HG02970 (cell line): Measurements from ENCODE around the gene ANO9.
"Not testable (repeated sequence)": the region's sequence is repeated elsewhere in the genome, so short reads cannot be mapped to it uniquely, and the experiment has no call there.

Experiments used
- ATAC-seq: cut with Tn5 transposase; IDR thresholded peaks from one replicate; pipeline ENCODE4 v1.9.1; 2021; ENCODE audit warnings: mild to moderate bottlenecking, moderate library complexity, moderate number of reproducible peaks; ENCODE audit not compliant: unreplicated experiment, low FRiP score

The ANO9 gene

DNA sequence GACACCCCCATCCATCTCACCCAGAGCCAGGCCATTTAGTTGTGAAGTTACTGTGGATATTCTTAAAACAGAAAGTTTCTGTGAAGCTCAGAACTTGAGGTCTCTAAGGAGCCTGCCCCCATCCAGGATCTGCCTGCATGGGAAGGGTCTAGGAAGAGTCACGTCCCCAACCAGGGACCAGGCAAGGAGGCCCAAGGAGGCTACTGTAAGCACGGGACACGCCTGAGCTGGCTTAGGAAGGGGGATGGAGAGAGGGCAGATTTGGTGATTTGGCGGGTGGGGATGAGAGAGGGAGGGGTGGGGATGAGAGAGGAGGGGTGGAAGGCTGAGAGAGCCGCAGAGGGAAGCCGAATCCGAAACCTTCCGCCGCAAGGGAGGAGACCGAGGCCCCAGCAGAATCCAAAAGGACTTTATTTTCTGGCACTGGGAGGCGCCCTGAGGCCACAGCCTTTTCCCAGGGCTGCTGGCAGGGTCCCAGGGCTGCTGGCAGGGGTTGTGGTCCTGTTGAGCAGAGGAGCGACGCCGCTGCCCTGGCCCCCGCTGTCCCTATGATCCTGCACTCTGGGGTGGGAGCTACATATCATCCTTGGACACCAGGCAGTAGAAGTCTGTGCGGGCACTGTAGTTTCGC, 36.4 kb downstream of the ANO9 start:
- no peak for ATAC-seq

DNA sequence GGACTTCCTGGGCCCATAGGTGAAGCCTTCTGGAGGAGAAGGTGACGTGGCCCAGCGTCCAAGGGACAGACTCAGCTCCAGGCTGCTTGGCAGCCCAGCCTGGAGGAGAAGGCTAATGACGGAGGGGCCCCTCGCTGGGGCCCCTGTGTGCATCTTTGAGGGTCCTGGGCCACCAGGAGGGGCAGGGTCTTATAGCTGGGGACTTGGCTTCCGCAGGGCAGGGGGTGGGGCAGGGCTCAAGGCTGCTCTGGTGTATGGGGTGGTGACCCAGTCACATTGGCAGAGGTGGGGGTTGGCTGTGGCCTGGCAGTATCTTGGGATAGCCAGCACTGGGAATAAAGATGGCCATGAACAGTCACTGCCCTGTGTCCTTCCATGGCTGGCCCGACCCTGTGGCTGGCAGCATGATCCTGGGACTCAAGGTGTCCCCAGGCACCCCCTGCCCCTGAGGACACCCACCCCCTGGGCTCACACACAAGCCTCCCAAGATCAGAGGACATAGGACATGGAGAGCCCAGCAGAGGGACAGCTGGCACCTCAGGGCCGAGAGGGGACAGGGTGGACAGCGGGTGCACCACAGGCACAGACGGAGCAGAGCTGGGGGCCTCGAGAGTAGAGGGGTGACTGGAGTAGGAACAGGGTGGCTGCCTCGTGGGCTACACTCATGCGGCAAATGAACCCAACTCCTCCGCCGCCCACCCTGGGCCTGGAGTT, 37.1 kb downstream of the ANO9 start:
- ATAC-seq, result no peak

DNA sequence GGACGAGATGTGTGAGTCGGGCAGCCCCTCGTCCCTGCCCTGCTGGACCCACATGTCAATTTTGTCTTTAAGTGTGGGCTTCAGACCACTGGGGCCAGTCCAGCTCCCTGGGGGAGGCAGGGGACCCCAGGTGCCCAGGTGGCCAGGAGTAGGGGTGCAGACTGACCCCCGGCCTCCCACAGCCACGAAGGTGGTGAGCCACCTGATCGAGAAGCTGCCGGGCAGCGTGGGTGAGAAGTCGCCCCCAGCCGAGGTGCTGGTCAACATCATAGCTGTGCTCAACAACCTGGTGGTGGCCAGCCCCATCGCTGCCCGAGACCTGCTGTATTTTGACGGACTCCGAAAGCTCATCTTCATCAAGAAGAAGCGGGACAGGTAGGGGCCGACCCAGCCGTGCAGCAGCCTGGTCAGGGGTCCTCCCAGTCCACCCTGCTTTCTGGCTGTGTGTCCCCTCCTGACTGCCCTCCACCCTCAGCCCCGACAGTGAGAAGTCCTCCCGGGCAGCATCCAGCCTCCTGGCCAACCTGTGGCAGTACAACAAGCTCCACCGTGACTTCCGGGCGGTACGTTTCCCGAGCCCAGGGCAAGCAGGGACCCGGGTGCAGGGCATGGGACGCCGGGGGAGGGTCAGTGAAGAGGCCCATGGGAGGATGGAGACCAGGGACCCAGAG, 37.9 kb downstream of the ANO9 start:
- no peak for ATAC-seq

DNA sequence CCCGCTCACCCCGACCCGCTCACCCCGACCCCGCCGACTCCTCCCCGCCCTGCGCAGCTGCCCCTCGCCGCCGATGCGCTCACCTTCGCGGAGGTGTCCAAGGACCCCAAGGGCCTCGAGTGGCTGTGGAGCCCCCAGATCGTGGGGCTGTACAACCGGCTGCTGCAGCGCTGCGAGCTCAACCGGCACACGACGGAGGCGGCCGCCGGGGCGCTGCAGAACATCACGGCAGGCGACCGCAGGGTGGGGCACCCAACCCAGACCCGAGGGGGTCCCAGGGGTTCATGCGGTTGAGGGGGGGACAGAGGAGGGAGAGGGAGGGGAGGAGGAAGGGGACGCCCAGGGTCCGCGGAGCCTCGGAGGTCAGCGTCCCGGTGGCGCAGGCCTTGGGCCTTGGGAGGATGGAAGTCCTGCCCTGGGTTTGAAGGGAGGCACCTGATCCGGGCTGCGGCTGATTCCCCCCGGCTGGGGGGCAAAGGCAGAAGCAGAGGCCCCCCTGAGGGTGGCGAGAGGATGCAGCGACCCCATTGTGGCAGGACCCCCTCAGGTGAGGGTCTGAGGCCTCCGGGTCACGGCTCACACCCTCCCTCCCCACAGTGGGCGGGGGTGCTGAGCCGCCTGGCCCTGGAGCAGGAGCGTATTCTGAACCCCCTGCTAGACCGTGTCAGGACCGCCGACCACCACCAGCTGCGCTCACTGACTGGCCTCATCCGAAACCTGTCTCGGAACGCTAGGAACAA, 38.6 kb downstream of the ANO9 start:
- ATAC-seq, result no peak

DNA sequence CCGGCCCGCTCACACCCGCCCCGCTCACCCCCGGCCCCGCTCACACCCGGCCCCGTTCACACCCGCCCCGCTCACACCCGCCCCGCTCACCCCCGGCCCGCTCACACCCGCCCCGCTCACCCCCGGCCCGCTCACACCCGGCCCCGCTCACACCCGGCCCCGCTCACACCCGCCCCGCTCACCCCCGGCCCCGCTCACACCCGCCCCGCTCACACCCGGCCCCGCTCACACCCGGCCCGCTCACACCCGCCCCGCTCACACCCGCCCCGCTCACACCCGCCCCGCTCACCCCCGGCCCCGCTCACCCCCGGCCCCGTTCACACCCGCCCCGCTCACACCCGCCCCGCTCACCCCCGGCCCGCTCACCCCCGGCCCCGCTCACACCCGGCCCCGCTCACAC, 40.6 kb downstream of the ANO9 start:
- ATAC-seq, result not testable (repeated sequence)

GRCh38 chr11:400241-400689, 41.5 kb downstream of the ANO9 start:
- no peak for ATAC-seq

GRCh38 chr11:399731-400211, 42.0 kb downstream of the ANO9 start:
- ATAC-seq, result no peak

DNA sequence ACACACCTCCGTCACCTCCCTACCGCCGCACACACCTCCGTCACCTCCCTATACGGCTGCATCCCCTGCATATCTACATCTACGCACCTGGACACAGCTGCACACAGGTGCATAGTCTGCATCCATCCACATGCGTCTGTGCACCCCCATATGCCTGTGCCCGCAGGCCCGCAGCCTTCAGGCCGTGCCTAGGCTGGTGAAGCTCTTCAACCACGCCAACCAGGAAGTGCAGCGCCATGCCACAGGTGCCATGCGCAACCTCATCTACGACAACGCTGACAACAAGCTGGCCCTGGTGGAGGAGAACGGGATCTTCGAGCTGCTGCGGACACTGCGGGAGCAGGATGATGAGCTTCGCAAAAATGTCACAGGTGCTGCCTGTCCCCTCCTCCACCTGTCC, 43.0 kb downstream of the ANO9 start:
- no peak for ATAC-seq

DNA sequence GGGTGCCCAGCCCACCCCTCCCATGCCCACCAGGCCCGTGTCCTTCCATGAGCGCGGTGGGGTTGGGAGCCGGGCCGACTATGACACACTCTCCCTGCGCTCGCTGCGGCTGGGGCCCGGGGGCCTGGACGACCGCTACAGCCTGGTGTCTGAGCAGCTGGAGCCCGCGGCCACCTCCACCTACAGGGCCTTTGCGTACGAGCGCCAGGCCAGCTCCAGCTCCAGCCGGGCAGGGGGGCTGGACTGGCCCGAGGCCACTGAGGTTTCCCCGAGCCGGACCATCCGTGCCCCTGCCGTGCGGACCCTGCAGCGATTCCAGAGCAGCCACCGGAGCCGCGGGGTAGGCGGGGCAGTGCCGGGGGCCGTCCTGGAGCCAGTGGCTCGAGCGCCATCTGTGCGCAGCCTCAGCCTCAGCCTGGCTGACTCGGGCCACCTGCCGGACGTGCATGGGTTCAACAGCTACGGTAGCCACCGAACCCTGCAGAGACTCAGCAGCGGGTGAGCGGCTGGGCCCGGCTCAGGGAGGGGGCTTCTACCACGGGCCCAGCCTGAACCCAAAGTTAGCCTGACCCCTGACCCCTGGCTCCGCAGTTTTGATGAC, 44.8 kb downstream of the ANO9 start:
- no peak for ATAC-seq

GRCh38 chr11:396511-396947, 45.3 kb downstream of the ANO9 start:
- ATAC-seq, result no peak

GRCh38 chr11:395866-396265, 45.9 kb downstream of the ANO9 start:
- ATAC-seq, result no peak

DNA sequence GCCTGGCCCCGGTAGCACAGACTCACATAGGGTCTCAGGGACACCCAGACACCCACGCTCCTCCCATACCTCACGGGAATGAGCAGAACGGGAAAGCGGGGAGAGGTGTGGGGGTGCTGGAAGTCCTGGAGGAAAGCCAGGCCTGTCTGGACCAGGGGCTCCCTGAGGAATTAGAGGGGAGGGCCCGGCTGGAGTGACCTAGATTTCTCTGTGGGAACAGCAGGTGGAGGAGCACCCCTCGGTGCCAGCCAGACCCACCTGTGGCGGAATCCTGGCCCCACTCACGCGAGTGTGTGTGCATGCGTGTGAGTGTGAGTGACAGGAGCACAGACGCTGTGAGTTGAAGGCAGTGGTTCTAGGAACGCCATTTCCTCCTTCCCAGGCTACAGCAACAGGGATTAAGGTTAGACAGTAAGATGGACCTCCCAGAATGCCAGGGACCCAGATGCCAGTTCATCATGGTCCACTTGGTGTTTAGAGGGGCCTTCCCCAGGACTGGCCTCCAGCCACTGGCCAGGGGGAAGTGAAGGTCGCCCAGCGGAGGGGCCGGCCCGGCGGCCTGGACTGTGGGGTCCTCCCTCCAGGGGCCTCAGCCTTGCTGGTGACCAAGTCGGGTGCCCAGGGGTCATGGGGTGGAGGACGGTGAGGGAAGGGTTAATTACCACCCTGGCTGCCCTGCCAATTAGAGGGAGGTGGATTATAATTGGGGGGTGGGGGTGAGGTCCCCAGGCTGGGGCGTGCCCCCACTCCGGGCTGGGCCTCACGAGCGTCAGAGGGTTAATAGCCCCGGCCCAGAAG, 46.8 kb downstream of the ANO9 start:
- ATAC-seq, result no peak

GRCh38 chr11:394034-394857, 47.6 kb downstream of the ANO9 start, which contains the start of gene PKP3:
Gene PKP3, plus strand, starts transcription at chr11:394209. Its CDS starts 84 bp downstream, at chr11:394293.
- ATAC-seq, result no peak

- ATAC-seq, result no peak
Observed at GRCh38 chr11:393219-394033, 48.4 kb downstream of the ANO9 start.

- no peak for ATAC-seq
Observed at GRCh38 chr11:392102-392777, 49.6 kb downstream of the ANO9 start.

DNA sequence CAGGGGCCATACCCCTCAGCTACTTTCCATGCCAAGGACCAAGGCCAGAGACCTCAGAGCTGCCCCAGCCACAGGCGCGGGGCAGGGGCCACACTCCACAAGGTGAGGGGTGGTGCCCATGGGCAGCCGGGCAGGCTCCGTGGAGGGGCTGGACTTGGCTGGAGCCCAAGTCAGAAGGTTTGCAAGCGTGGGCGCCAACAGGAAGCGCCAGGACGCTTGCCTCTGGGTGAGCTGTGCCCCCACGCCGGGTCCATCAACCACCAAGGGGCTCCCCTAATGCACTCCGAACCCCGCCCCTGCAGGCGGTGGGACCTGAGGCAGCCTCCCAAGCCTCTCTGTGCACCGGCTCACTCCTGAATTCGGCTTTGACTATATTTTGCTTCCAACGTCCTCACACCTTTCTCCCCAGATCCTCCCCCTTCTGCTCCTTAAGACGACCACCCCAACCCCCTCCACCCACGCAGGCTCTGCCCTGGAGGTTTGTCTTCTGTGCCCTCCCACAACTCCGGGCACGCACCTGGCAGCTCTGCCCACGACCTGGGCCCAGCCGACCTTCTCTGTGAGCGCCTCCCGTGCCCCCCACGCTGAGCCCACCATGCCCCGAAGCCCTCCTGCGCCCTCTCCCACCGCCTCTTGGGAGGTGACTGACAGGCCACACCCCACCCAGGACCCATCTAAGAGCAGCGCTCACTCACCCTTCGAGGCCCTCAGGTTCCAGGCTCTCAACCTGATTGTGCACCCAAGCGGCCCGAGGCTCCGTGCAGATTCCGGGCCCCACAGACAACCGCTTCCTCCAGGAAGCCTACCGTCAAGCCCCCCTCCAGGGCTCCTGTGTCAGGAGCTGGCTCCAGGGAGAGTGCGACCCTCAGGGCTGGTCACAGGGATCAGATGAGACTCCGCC, 50.4 kb downstream of the ANO9 start:
- ATAC-seq, result no peak
